HG03432 (cell line): Measurements from ENCODE around the gene TTLL11.
A peak's percentile ranks its signal among the peaks of the same experiment; 100 is the strongest.

Source experiments
- ATAC-seq: cut with Tn5 transposase; IDR thresholded peaks from one replicate; pipeline ENCODE4 v1.9.1; 2021; ENCODE audit warnings: mild to moderate bottlenecking, moderate library complexity; ENCODE audit not compliant: unreplicated experiment

TTLL11 gene

DNA sequence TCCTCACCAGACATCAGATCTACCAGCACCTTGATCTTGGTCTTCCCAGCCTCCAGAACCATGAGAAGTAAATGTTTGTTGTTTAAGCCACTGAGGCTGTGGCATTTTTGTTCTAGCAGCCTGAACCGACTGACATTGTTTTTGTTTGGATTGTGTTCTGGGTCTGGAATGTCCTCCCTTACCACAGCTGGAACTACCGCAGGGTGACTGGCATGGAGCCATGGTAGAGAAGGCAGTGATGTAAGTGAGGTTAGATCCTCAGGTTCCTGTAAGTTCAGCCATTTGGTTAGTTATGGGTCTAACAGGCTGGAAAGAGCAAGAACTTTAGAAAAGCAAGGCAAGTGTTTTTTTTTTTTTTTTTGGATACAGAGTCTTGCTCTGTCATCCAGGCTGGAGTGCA, 232.4 kb downstream of the TTLL11 start:
- no peak for ATAC-seq

DNA sequence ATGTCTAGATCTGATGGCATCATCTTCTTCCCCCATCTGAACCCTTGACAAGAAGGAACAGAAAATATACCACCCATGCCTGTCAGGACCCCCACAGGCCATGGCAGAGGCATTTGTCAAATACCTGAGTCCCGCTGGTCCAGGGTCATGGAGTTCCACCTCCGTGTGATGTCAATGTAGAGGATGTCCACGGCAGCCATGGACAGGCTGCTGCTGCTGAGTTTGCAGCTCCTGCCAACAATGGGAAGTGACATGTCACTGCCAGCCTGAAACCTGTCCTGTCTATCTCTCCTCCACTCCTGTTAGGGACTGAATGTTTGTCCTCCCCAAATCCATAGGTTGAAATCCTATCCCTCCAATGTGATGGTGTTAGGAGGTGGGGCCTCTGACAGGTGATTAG, 232.9 kb downstream of the TTLL11 start:
- no peak for ATAC-seq

DNA sequence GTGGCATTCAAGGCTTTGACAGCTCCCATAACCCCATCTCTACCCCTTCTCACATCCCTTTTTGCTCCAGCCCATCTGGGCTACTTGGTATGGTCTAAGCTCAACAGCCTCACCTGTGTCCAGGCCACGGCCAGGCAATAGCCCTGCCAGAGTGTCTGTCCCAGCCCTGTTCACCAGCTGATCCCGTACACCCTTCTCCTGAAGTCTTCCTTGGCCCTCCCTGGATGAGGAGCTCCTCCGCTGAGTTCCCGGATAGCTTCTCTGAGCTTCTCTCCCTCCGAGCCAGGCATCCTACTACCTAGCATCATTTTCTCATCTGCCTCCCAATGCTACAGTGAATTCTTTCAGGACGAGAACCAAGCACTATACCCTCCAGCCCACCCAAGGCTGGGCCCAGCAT, 233.5 kb downstream of the TTLL11 start:
- ATAC-seq = no peak

DNA sequence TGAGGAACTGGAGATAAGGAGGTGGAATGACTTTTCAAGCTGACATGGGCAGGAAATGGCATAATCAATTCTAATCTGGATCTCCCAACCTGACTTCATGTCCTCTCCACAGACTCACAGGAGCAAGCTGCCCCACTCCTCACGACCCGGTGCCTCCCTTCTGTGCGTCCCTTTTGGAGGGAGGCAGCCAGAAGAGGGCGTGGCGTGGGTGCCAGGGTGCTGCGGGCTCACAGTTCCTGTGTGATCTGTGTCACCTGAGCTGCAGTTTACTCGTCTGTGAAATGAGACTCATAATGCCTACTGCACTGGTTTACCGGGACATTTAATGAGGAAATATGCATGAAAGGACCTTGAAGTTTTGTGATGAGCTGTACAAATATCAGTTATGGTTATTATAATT, 234.3 kb downstream of the TTLL11 start:
- ATAC-seq = no peak

DNA sequence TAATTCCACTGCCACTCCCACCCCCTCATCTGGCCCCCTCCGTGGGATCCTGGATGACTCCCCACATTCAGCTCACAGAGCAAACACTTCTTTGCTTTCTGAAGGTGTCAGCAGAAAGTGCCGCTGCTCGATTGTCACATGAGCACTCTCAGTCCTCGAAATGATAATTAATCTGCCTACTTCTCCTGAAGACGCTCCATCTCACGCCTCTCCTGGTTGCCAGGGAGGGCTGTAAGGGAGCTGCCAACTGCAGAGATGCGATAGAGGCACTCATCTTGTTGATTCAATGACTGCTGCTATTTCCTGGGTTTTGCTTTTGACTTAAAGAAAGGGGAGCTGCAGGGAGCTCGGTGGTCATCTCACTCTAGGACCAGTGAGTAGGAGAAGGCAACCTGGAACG, 235.2 kb downstream of the TTLL11 start:
- ATAC-seq = no peak

DNA sequence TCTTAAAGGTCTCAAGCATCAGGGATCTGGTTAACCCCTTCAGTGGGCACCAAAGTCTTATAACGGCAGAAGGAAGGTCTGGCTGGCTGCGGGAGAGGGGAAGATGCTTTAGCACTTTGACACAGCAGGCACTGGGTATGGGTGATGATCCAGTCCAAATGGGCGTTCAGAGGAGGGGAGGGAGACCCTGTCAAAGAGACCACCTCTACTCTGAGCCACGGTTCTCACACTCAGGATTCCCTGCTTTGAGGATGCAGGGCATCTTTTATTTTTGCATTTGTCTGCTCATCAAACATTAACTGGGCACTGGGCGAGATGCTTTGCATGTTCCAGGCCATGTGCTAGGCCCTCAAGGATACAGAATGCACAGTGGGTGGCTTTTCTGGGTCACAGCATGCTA, 237.6 kb downstream of the TTLL11 start:
- no peak for ATAC-seq

DNA sequence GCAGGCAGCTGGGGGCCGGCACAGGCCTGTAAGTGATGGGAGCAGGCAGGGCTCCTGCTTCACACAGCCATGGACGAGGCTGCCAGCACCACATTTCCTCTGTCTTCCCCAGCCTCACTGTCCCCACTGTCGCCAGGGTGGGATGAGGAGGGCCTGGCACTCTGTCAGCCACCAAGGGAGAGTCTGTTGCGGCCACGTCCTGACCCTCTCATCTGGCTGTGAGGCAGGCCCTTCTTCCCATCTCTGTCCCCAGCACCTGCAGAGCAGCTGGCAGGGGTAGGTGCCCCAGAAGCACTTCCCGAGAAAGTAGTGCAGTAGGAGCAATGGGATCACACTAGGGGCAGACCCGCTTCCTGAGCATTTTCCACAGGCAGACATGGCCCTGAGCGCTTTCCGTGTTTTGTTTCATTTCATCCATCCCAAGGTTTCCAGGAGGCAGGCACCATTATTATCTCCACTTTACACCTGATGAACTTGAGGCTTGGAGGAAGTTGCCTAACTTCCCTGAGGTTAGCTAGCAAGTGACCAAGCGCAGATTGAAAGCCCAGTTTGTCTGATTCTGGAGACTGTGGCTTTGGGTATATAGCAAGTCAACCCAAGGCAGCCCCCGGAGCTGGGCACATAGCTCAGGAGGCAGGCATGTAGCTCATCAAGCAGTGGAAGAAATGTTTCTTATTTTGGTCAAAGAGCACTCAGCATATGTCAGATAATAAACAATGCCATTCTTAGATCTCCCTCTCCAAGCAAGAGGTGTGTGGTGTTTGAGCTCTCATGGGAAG, 239.3 kb downstream of the TTLL11 start:
- ATAC-seq = no peak

DNA sequence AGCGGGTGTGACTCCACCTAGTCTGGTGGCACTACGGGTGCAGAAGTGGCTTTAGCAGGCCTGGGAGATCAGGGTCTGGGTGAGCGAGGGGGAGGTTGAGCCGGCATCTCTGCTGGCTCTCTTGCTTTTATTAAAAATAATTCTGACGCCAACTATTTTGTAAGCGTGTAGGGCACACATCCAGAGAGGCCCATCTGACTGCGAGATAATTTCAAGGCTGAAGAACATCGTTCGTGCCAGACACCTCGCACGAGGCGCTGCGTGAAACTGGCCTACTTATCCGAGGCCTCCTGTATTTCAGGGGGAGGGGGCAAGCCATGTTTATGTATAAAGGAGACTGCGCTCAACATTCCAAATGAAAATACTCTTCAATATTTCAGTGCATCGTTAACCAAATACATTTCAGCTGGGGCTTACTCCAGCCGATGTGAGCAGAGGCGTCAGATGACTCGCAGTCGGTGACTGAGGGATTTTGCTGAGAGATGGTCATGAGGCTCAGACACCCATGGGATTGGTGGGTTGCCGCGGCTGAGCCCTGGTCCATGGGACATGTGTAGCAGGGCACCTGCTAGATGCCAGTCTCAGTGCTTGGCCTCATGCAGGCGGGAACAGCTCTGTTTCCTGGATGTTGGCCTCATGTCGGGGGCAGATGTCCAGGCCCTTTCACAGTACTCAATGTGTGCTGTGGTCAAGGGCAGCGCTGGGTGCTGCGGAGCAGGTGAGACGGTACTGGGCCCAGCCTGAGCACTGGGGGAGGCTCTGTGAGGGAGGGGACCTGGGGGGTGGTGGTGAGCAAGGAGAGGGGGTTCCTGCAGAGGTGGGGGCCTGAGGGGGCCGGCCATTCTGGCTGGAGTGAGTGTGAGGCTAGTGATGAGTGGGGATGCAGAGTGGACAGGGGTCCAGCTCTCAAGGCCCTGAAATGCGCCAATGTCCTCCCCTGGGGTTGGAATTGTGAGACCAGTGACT, 240.2 kb downstream of the TTLL11 start:
- ATAC-seq = no peak

DNA sequence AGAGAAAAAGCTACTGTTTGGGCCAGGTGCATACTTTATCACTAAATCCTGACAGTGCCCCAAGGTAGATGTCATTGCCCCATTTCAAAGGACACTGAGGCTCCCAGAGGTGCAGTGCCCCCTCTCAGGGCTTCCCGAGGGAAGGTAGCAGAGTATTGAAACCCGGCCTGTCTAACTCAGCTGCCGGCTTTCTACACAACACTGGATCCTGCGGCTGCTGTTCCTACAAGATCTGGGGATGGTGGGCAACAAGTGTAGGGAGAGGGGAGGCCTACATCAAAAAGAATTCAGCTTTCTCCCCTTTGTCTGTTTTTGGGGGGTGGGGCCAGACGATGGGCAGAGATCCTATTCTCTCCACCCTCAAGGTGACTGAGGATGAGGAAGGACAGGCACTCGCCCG, 240.9 kb downstream of the TTLL11 start:
- no peak for ATAC-seq

DNA sequence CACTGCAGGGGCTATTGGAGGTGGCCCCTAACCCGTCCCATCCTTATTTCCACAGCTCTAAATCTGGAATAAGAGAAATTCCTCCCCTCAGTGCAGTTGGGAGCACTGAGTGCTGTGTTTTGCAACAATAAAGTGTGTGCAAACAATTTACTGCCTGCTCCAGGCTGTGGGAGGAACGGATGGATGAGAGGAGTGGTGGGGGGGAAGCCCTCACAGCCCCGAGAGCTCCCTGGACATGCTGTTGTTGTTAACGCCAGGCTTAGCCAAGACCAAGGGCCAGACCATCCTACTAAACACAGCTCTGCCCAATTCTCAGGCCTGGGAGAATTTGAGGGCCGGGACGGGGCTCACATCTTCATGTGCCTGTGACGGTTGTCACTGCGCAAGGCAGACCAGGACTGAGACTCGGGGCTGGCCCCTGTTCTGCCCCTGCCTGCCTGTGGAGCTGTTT, 241.4 kb downstream of the TTLL11 start:
- no peak for ATAC-seq

DNA sequence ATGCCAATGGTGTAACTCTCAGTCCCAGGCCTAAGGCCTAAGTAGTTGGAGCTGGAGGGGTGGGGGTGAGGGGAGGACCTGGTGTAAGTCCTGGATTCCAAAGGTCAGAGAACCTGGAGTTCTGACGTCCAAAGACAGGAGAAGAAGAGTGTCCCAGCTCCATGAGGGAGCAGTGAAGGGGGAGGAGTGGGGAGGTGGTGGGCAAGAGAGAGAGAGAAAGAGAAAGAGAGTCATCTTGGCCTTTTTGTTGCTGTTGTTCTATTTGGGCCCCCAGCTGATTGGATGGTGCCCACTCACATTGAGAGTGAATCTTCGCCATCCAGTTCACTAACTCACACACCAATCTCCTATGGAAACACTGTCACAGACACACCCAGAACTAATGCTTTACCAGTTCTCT, 242.7 kb downstream of the TTLL11 start:
- no peak for ATAC-seq

DNA sequence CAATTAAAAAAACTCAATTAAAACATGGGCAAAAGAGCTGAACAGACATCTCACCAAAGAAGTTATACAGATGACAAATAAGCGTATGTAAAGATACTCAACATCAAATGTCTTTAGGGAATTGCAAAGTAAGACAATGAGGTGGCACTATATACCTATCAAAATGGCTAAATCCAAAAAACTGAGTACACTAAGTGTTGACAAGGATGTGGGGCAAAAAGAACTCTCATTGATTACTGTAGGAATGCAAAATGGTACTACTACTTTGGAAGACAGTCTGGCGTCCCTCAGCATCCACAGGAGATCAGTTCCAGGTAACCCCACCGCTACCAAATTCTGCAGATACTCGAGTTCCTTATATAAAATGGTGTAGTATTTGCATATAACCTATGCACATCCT, 243.6 kb downstream of the TTLL11 start:
- ATAC-seq = no peak

DNA sequence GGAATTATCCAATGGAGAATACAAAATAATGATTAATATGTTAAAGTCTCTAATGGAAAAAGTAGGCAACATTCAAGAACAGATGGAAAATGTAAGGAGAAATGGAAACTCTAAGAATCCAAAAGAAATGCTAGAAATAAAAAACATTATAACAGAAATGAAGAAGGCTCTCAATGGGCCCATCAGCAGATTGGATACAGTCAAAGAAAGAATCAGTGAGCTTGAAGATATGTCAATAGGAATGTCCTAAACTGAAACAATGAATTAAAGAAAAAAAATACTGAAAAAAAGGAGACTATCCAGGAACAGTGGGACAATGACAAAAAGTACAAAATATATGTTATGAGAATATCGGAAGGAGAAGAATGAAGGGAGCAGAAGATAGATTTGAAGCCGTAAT, 248.5 kb downstream of the TTLL11 start:
- ATAC-seq = no peak

DNA sequence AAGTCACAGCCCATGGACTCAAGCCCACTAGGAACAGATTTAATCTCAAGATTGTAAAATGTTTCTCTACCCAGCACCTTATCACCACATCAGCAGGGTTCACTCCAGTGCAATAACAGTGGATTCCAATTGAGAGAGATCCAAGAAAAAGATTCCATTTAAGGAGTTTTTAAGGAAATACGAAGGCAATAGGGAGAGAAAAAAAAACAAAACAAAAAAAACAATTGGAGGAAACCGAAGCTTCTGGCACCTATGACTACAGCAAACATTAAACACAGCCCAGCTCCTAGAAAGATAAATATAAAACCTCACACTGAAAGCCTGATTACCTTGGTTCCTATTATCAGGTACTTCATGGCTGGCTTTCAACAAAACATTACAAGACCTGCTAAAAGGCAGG, 249.0 kb downstream of the TTLL11 start:
- ATAC-seq = no peak

DNA sequence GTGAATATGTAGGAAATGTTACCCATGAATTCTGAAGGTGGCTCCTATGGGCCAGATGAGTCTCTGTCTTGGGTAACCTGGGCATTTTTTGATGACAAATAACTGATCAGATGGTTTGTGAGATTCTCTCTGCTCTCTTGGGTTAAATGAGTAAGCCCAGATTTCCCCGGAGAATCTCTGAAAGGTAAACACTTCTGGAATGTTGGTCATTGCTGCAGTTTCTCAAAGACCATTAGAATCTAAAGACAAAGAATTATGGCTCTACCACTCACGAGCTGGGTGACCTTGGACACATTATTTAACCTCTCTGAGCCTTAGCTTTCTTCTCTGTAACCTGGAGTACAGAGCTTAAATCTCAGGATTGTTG, 250.5 kb downstream of the TTLL11 start:
- ATAC-seq = no peak

DNA sequence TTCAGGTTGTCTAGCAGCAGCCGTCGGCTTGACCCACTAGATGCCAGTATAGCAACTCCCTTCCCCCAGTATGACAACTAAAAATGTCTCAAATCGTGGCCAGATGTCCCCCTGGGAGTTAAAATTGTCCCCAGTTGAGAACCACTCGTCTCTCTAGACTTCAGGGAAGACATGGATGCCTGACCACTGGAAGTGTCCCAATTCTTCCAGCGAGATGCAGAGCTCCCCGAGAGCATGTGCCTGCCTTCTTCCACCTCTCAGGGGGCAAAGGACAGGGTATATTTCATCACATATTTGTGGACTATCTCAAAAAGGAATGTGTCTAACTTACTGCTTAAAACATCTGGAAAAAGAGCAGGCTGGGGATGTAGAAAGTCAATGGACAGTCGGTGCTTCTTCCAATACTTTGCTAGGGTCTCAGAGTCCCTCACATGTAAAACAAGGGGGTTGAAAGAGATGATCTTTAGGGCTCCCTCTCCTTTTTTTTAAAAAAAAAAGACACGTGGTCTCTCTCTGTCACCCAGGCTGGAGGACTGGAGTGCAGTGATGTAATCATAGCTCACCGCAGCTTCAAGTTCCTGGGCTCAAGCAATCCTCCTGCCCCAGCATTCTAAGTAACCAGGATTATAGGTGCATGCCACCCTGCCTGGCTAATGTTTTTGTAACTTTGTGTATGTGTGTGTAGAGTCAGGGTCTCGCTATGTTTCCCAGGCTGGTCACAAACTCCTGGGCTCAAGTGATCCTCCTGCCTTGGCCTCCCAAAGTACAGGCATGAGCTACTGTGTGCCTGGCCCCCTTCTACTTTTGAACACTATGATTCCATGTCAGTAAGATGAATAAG, 251.1 kb downstream of the TTLL11 start:
- no peak for ATAC-seq

DNA sequence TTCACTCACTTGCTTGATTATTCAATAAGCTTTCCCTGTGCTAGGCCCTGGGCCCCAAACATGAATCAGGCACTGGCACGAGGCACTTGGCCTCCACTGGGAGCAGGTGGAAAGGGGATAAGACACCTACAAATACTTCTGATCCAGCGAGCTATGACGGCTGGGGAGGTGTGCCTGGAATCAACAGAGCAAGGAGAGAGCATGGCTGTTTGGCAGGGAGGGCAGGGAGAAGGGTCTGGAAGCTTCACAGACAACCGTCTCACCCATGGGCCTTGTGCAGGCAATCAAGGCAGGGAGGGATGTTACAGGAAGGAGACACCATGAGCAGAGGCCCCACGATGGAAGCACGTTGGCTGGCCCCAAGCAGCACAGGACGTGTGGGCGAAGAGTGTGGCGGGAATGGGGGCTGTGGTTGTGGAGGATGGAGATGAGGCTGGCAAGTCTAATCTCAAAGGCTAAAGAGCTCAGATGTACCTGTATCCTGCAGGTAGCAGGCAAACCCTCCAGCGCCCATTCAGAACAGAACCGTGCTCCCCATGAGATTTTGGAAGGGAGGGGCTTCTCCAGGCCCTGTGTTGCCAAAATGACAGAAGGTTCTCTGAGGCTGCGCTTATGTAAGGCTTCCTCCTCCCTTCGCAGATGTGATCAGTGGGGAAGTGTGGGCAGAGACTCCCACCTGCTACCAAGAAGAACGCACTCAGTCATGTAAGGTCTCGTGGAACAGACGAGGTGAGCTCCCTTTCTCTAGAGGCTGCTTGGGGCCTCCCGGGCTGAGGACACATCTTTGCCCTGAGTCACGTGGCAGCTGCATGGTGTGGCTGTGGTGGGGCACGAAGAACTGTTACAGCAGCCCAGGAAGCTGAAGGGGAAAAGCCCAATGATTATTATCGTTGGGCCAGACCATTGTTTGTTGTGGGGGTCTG, 252.0 kb downstream of the TTLL11 start:
- ATAC-seq = no peak

DNA sequence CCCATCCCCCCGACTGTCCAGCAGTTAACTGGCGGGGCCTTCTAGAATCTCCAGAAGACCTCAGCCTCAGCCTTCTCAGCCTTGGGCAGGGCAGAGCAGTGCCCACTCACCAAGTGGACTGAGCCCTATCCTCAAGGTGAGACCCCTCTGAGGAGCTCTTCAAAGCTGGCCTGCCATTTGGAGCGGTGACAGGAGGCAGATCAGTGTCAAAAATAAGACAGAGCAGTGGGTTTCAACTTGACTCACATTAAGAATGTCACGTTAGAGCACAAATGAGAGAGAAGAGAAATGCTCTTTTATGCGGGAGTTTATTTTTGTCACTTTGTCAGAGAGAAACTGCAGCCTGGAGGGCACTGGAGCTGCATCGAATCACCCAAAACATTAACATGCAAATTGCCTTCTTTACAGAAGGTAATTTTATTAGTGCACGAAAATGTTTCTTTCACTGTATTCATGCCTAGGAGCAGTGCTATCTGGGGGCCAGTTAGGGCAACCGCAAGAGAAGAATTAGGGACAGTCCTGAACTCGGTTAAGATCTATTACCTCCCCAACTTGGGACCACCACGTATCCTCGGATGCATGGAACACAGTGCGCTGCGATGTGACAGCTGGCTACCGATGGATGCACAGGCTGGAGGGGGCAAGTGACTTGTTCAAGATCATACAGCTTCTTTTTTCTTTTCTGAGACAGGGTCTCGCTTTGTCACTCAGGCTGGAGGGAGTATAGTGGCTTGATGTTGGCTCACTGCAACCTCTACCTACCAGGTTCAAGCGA, 253.2 kb downstream of the TTLL11 start:
- peak; percentile 83 for ATAC-seq
